ENCODE results near the gene ARMC2.

The ARMC2 gene

GRCh38 chr6:108866798-108867197, 18.6 kb downstream of the ARMC2 start:
- peaks cover 0 to 21% (median 12%) of the 10 kb centered on the region in 5 donors for H3K4me1 ChIP-seq (ENCODE audit: control insufficient read depth in 5 of 5, insufficient read depth in 5 of 5, low read length in 5 of 5)
- no peaks in the 10 kb centered on the region for H3K27me3 ChIP-seq (ENCODE audit: control insufficient read depth in 5 of 5, insufficient read depth in 4 of 5, low read length in 5 of 5)
- H3K36me3 ChIP-seq (ENCODE audit: control insufficient read depth in 5 of 5, insufficient read depth in 5 of 5, low read length in 5 of 5), result peaks cover 0 to 16% (median 3%) of the 10 kb centered on the region in 5 donors
- H3K4me3 ChIP-seq (ENCODE audit: low read depth in 1 of 5, low read length in 5 of 5), result no peak overlapping the region
- H3K9ac ChIP-seq (ENCODE audit: low read length in 5 of 5), result no peak overlapping the region
- H3K27ac ChIP-seq (ENCODE audit: low read depth, low read length), result no peak overlapping the region
- H3K9me3 ChIP-seq (ENCODE audit: control insufficient read depth in 5 of 5, low read length in 5 of 5), result no peaks in the 10 kb centered on the region

GRCh38 chr6:108868647-108869046, 20.4 kb downstream of the ARMC2 start:
- no peak overlapping the region for H3K4me3 ChIP-seq (ENCODE audit: low read depth in 1 of 5, low read length in 5 of 5)
- peaks cover 3 to 40% (median 28%) of the 10 kb centered on the region in 5 donors for H3K4me1 ChIP-seq (ENCODE audit: control insufficient read depth in 5 of 5, insufficient read depth in 5 of 5, low read length in 5 of 5)
- peak overlapping the region in 1 of 5 donors; percentile 15 for H3K9ac ChIP-seq (ENCODE audit: low read length in 5 of 5)
- no peaks in the 10 kb centered on the region for H3K9me3 ChIP-seq (ENCODE audit: control insufficient read depth in 5 of 5, low read length in 5 of 5)
- no peaks in the 10 kb centered on the region for H3K27me3 ChIP-seq (ENCODE audit: control insufficient read depth in 5 of 5, insufficient read depth in 4 of 5, low read length in 5 of 5)
- no peak overlapping the region for H3K27ac ChIP-seq (ENCODE audit: low read depth, low read length)
- H3K36me3 ChIP-seq (ENCODE audit: control insufficient read depth in 5 of 5, insufficient read depth in 5 of 5, low read length in 5 of 5), result peaks cover 0 to 13% (median 1%) of the 10 kb centered on the region in 5 donors

- no peaks in the 10 kb centered on the region for H3K27me3 ChIP-seq (ENCODE audit: control insufficient read depth in 5 of 5, insufficient read depth in 4 of 5, low read length in 5 of 5)
- no peak overlapping the region for H3K27ac ChIP-seq (ENCODE audit: low read depth, low read length)
- peaks cover 3 to 52% (median 38%) of the 10 kb centered on the region in 5 donors for H3K4me1 ChIP-seq (ENCODE audit: control insufficient read depth in 5 of 5, insufficient read depth in 5 of 5, low read length in 5 of 5)
- H3K9me3 ChIP-seq (ENCODE audit: control insufficient read depth in 5 of 5, low read length in 5 of 5), result no peaks in the 10 kb centered on the region
- no peak overlapping the region for H3K4me3 ChIP-seq (ENCODE audit: low read depth in 1 of 5, low read length in 5 of 5)
- no peak overlapping the region for H3K9ac ChIP-seq (ENCODE audit: low read length in 5 of 5)
- H3K36me3 ChIP-seq (ENCODE audit: control insufficient read depth in 5 of 5, insufficient read depth in 5 of 5, low read length in 5 of 5), result peaks cover 0 to 13% (median 0%) of the 10 kb centered on the region in 5 donors
Measured at GRCh38 chr6:108869876-108870275, 21.7 kb downstream of the ARMC2 start.

- Histone ChIP-seq H3K9ac (ENCODE audit: low read length in 5 of 5) (no peak overlapping the region), H3K4me1 (ENCODE audit: control insufficient read depth in 5 of 5, insufficient read depth in 5 of 5, low read length in 5 of 5) (peaks cover 6 to 54% (median 43%) of the 10 kb centered on the region in 5 donors), H3K27ac (ENCODE audit: low read depth, low read length) (no peak overlapping the region), H3K36me3 (ENCODE audit: control insufficient read depth in 5 of 5, insufficient read depth in 5 of 5, low read length in 5 of 5) (peaks cover 0 to 13% (median 0%) of the 10 kb centered on the region in 5 donors), H3K9me3 (ENCODE audit: control insufficient read depth in 5 of 5, low read length in 5 of 5) (no peaks in the 10 kb centered on the region), H3K4me3 (ENCODE audit: low read depth in 1 of 5, low read length in 5 of 5) (no peak overlapping the region), H3K27me3 (ENCODE audit: control insufficient read depth in 5 of 5, insufficient read depth in 4 of 5, low read length in 5 of 5) (no peaks in the 10 kb centered on the region)
Measured at GRCh38 chr6:108870357-108870756, 22.1 kb downstream of the ARMC2 start.

GRCh38 chr6:108872141-108872557, 23.9 kb downstream of the ARMC2 start:
- H3K9ac ChIP-seq (ENCODE audit: low read length in 5 of 5), result no peak overlapping the region
- H3K9me3 ChIP-seq (ENCODE audit: control insufficient read depth in 5 of 5, low read length in 5 of 5), result no peaks in the 10 kb centered on the region
- peaks cover 6 to 59% (median 51%) of the 10 kb centered on the region in 5 donors for H3K4me1 ChIP-seq (ENCODE audit: control insufficient read depth in 5 of 5, insufficient read depth in 5 of 5, low read length in 5 of 5)
- peaks cover 0 to 13% (median 0%) of the 10 kb centered on the region in 5 donors for H3K36me3 ChIP-seq (ENCODE audit: control insufficient read depth in 5 of 5, insufficient read depth in 5 of 5, low read length in 5 of 5)
- no peak overlapping the region for H3K4me3 ChIP-seq (ENCODE audit: low read depth in 1 of 5, low read length in 5 of 5)
- H3K27me3 ChIP-seq (ENCODE audit: control insufficient read depth in 5 of 5, insufficient read depth in 4 of 5, low read length in 5 of 5), result no peaks in the 10 kb centered on the region
- peak overlapping the region; percentile 85 for H3K27ac ChIP-seq (ENCODE audit: low read depth, low read length)

- no peak overlapping the region for H3K4me3 ChIP-seq (ENCODE audit: low read depth in 1 of 5, low read length in 5 of 5)
- H3K27me3 ChIP-seq (ENCODE audit: control insufficient read depth in 5 of 5, insufficient read depth in 4 of 5, low read length in 5 of 5), result no peaks in the 10 kb centered on the region
- peaks cover 6 to 62% (median 54%) of the 10 kb centered on the region in 5 donors for H3K4me1 ChIP-seq (ENCODE audit: control insufficient read depth in 5 of 5, insufficient read depth in 5 of 5, low read length in 5 of 5)
- peak overlapping the region; percentile 85 for H3K27ac ChIP-seq (ENCODE audit: low read depth, low read length)
- H3K36me3 ChIP-seq (ENCODE audit: control insufficient read depth in 5 of 5, insufficient read depth in 5 of 5, low read length in 5 of 5), result peaks cover 0 to 13% (median 0%) of the 10 kb centered on the region in 5 donors
- no peaks in the 10 kb centered on the region for H3K9me3 ChIP-seq (ENCODE audit: control insufficient read depth in 5 of 5, low read length in 5 of 5)
- H3K9ac ChIP-seq (ENCODE audit: low read length in 5 of 5), result no peak overlapping the region
Measured at GRCh38 chr6:108872575-108872974, 24.4 kb downstream of the ARMC2 start.

GRCh38 chr6:108873251-108873650, 25.0 kb downstream of the ARMC2 start:
- Histone ChIP-seq H3K27me3 (ENCODE audit: control insufficient read depth in 5 of 5, insufficient read depth in 4 of 5, low read length in 5 of 5) (no peaks in the 10 kb centered on the region), H3K9ac (ENCODE audit: low read length in 5 of 5) (peak overlapping the region in 1 of 5 donors; percentile 19), H3K27ac (ENCODE audit: low read depth, low read length) (peak overlapping the region; percentile 85), H3K4me3 (ENCODE audit: low read depth in 1 of 5, low read length in 5 of 5) (no peak overlapping the region), H3K36me3 (ENCODE audit: control insufficient read depth in 5 of 5, insufficient read depth in 5 of 5, low read length in 5 of 5) (peaks cover 0 to 13% (median 0%) of the 10 kb centered on the region in 5 donors), H3K4me1 (ENCODE audit: control insufficient read depth in 5 of 5, insufficient read depth in 5 of 5, low read length in 5 of 5) (peaks cover 6 to 67% (median 61%) of the 10 kb centered on the region in 5 donors), H3K9me3 (ENCODE audit: control insufficient read depth in 5 of 5, low read length in 5 of 5) (no peaks in the 10 kb centered on the region)

- H3K9ac ChIP-seq (ENCODE audit: low read length in 5 of 5), result peak overlapping the region in 1 of 5 donors; percentile 19
- peaks cover 0 to 13% (median 0%) of the 10 kb centered on the region in 5 donors for H3K36me3 ChIP-seq (ENCODE audit: control insufficient read depth in 5 of 5, insufficient read depth in 5 of 5, low read length in 5 of 5)
- peaks cover 6 to 63% (median 57%) of the 10 kb centered on the region in 5 donors for H3K4me1 ChIP-seq (ENCODE audit: control insufficient read depth in 5 of 5, insufficient read depth in 5 of 5, low read length in 5 of 5)
- no peaks in the 10 kb centered on the region for H3K9me3 ChIP-seq (ENCODE audit: control insufficient read depth in 5 of 5, low read length in 5 of 5)
- H3K27ac ChIP-seq (ENCODE audit: low read depth, low read length), result peak overlapping the region; percentile 85
- no peak overlapping the region for H3K4me3 ChIP-seq (ENCODE audit: low read depth in 1 of 5, low read length in 5 of 5)
- no peaks in the 10 kb centered on the region for H3K27me3 ChIP-seq (ENCODE audit: control insufficient read depth in 5 of 5, insufficient read depth in 4 of 5, low read length in 5 of 5)
Measured at GRCh38 chr6:108873971-108874370, 25.7 kb downstream of the ARMC2 start.

- peaks cover 6 to 62% (median 57%) of the 10 kb centered on the region in 5 donors for H3K4me1 ChIP-seq (ENCODE audit: control insufficient read depth in 5 of 5, insufficient read depth in 5 of 5, low read length in 5 of 5)
- peak overlapping the region; percentile 85 for H3K27ac ChIP-seq (ENCODE audit: low read depth, low read length)
- peak overlapping the region in 2 of 5 donors; percentile 12 to 62 for H3K9ac ChIP-seq (ENCODE audit: low read length in 5 of 5)
- no peaks in the 10 kb centered on the region for H3K27me3 ChIP-seq (ENCODE audit: control insufficient read depth in 5 of 5, insufficient read depth in 4 of 5, low read length in 5 of 5)
- no peaks in the 10 kb centered on the region for H3K9me3 ChIP-seq (ENCODE audit: control insufficient read depth in 5 of 5, low read length in 5 of 5)
- H3K36me3 ChIP-seq (ENCODE audit: control insufficient read depth in 5 of 5, insufficient read depth in 5 of 5, low read length in 5 of 5), result peaks cover 0 to 14% (median 0%) of the 10 kb centered on the region in 5 donors
- H3K4me3 ChIP-seq (ENCODE audit: low read depth in 1 of 5, low read length in 5 of 5), result no peak overlapping the region
Measured at GRCh38 chr6:108874470-108875160, 26.4 kb downstream of the ARMC2 start.

GRCh38 chr6:108875161-108875555, 26.9 kb downstream of the ARMC2 start:
- Histone ChIP-seq H3K27ac (ENCODE audit: low read depth, low read length) (peak overlapping the region; percentile 85), H3K27me3 (ENCODE audit: control insufficient read depth in 5 of 5, insufficient read depth in 4 of 5, low read length in 5 of 5) (no peaks in the 10 kb centered on the region), H3K9ac (ENCODE audit: low read length in 5 of 5) (peak overlapping the region in 1 of 5 donors; percentile 14), H3K4me3 (ENCODE audit: low read depth in 1 of 5, low read length in 5 of 5) (no peak overlapping the region), H3K4me1 (ENCODE audit: control insufficient read depth in 5 of 5, insufficient read depth in 5 of 5, low read length in 5 of 5) (peaks cover 6 to 65% (median 57%) of the 10 kb centered on the region in 5 donors), H3K9me3 (ENCODE audit: control insufficient read depth in 5 of 5, low read length in 5 of 5) (no peaks in the 10 kb centered on the region), H3K36me3 (ENCODE audit: control insufficient read depth in 5 of 5, insufficient read depth in 5 of 5, low read length in 5 of 5) (peaks cover 0 to 12% (median 2%) of the 10 kb centered on the region in 5 donors)

Data from subcutaneous abdominal adipose tissue (tissue), 5 donors.